ENCODE measurements around the gene PITHD1.
"Not testable (repeated sequence)": the region's sequence is repeated elsewhere in the genome, so short reads cannot be mapped to it uniquely, and the experiment has no call there.

PITHD1 gene

DNA sequence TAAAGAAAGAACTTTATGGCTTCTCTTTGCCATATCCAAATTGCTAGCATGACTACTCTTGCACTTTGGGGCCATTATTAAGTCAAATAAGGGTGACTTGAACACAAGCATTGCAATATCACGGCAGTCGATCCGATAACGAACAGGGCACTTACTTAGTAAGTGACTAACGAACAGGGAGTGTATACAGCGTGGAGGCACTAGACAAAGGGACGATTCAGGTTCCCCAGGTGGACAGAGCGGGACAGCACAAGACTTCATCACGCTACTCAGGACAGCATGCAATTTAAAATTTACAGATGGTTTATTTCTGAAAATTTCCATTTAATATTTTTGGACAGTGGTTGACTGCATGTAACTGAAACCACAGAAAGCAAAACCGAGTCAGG is 5.4 kb upstream of the PITHD1 start:
- no peak for DNase-seq (ENCODE audit: low read depth in 2 of 2, low spot score in 1 of 2)

DNA sequence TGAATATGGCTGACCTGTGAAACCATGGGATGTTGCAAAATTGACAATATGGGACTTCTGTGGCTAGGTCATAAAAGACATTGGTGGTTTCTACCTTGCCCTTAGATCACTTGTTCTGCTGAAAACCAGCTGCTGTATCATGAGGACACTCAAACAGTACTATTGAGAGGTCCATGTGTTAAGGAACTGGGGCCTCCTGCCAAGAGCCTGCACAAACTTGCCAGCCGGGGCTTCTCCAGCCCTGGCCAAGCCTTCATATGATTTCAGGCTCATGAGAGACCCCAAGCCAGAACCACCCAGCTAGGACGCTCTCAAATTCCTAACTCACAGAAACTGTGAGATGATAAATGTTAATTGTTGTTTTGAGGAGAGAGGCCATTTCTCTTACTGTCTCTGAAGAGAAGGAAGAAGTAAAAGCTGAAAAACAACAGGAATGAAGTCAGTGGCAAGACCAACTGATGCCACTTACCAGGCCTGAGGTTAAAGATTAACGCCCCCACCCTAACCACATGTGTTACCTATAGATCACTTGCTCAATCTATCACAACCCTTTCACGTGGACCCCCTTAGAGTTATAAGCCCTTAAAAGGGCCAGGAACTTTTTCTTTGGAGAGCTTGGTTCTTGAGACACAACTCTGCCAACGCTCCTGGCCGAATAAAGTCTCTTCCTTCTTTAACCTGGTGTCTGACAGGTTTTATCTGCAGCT is 3.9 kb upstream of the PITHD1 start:
- no peak for DNase-seq (ENCODE audit: low read depth in 2 of 2, low spot score in 1 of 2)

DNA sequence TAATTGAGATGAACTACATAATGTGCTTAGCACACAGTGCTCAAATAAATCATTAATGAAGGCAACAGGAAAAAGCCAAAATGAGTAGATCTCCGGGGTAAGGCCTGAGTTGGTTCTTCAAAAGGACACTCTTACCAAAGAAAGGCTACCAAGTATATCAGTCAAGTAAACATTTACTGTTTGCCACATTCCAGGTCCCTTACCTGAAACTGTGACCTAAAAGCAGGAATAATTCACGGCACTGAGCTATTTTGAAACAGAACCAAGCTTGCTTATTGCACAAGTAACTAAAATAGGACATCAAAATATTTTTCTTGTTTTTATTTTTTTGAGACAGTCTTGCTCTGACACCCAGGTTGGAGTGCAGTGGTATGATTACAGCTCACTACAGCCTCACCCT is 2.0 kb upstream of the PITHD1 start:
- no peak for DNase-seq (ENCODE audit: low read depth in 2 of 2, low spot score in 1 of 2)

DNA sequence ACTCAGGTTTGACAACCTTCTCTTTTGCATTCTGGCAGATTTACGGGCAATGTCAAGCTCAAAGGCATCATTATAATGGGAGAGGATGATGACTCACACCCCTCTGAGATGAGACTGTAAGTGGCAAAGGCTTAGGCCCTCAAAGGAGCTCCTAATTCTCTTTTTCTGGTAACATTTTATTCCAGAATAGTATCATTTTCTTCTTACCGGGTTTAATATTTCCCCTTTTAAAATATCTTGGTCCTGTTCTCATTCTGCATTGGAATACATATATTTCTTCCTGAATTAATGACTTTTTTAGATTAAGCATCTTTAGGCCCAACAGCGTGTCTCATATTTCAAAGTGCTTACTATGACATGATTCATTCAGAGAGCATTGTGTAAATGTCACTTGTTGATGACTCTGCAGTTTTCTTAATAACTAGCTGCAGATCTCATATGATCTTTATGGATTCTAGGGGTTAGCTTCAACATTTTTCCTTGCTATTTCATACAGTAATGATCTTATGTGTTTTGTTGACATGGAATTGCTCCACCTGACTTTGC is 1.7 kb downstream of the PITHD1 start:
- DNase-seq (ENCODE audit: low read depth in 2 of 2, low spot score in 1 of 2), result no peak

DNA sequence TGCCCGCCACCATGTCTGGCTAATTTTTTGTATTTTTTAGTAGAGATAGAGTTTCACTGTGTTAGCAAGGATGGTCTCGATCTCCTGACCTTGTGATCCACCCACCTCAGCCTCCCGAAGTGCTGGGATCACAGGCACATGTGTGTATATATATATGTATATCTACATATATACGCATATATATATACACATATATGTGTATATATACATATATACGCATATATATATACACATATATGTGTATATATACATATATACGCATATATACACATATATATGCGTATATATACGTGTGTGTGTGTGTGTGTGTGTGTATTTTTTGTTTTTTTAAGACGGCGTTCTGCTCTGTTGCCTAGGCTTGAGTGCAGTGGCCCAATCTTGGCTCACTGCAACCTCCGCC is 4.9 kb downstream of the PITHD1 start:
- DNase-seq (ENCODE audit: low read depth in 2 of 2, low spot score in 1 of 2), result not testable (repeated sequence)

DNA sequence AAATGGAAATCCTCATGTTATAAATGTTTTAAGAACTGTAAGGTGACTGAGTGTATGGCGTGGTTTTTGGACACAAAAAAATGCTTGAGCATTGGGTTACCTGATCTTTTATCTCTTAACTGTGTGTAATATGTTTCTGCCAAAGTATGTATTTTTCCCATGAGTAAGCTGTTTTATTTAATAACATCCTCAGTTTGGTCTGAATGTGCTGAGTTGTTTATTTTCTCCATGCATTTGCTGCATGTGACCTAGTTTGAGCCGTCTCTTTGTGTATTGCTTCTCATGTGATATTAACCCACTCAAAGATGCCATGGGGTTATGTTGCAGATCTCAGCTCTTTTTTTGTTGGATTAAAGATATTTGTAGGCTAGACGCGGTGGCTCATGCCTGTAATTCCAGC is 6.6 kb downstream of the PITHD1 start:
- DNase-seq (ENCODE audit: low read depth in 2 of 2, low spot score in 1 of 2), result no peak

DNA sequence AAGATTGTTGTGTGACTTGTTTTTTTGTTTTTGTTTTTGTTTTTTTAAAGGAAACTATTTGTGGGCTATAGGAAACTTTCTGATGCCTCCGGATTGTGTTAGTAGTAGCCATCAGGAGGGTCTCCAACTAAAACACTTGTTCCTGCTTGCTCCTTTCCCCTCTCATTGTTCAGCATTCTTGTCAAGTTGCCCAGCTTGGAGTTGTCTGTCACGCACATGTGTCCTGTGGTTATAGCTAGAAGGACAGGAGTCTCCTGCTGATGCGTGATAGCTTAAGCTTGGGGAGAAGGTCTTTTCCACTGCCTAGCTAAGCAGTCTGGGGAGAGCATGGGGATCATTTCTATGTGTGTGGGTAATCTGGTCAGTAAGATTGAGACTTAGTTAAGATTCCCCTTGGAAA is 9.5 kb downstream of the PITHD1 start:
- no peak for DNase-seq (ENCODE audit: low read depth in 2 of 2, low spot score in 1 of 2)

DNA sequence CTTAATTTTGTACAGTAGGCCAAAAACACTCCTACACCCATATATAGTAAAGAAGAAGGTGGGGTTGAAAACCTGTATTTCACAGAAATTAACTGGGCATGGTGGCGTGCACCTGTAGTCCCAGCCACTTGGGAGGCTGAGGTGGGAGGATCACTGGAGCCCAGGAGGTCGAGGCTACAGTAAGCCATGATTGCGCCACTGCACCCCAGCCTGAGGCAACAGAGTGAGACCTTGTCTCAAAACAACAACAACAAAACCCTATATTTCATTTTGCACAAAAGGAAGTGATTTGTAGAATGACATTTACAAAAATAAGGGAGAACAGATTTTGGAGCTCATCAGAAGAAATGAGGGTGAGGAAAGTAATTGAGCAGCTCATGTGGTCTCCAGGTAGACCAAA is 10.5 kb downstream of the PITHD1 start:
- DNase-seq (ENCODE audit: low read depth in 2 of 2, low spot score in 1 of 2), result no peak

DNA sequence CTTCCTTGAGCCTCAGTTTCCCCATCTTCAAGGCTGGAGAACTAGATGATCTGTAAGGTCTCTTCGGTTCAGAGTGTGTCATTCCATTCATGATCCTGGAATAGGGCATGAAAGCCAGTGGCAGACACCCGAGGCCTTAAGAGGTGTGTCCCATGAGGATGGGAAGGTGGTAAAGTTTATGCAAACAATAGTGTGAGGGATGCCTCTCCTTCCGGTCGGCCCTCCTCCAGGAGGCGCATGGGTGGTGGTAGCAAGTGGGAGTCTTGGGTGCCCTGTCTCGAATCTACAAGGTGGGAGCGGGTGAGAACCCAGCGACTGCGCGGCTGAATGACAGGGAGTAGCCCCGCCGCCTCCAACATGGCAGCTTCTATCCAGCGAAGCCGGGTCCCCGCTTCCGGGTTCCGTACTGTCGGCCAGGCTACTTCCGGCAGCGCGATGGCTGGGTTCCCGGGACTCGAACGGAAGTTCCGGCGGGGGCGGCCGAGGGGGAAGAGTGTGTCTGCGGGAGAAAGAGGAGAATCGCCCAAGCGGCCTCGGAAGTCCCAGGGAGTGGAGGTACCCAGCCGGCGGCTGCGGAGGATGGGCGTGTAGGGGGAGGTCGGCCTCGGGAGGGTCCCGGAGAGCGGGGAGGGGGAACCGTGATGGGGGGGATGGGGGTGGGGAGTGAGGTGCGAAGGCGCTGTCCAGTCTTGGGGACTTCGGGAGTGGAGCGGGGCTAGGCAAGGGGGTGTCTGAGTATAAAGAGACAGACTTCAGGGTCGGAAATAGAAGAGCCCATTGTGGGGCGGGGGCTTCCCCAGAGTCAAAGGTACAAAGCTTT is 12.7 kb downstream of the PITHD1 start, which contains the start of gene LYPLA2:
Gene LYPLA2, plus strand, starts transcription at position 450 of the 820 bp plus-strand sequence. CDS start 1,538 bp downstream, outside the sequence.
- peak; percentile 72 for DNase-seq (ENCODE audit: low read depth in 2 of 2, low spot score in 1 of 2)

DNA sequence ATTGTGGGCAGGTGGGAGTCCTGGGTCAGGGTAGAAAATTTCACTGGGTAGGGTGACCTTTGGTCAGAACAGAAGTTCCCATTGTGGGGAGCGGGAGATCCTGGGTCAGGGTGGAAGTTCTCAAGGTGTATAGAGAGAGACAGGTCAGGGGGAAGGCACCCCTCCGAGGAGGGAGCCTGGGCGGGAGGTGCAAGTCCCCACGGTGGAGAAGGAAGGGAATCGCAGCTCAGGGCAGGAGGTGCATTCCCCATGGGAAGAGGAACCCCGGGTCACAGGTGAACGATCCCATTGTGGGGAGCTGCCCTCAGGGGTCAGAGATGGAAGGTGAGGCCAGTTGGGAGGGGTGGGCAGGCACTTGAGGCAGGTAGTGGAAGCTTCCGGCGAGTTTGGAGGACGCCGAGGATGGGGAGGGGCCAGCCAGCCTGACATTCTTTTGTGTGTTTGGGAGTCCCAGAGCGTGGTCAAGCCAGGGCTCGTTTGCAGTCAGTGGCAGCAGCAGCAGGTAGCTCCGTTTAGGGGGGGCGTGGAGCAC is 13.4 kb downstream of the PITHD1 start:
- no peak for DNase-seq (ENCODE audit: low read depth in 2 of 2, low spot score in 1 of 2)

DNA sequence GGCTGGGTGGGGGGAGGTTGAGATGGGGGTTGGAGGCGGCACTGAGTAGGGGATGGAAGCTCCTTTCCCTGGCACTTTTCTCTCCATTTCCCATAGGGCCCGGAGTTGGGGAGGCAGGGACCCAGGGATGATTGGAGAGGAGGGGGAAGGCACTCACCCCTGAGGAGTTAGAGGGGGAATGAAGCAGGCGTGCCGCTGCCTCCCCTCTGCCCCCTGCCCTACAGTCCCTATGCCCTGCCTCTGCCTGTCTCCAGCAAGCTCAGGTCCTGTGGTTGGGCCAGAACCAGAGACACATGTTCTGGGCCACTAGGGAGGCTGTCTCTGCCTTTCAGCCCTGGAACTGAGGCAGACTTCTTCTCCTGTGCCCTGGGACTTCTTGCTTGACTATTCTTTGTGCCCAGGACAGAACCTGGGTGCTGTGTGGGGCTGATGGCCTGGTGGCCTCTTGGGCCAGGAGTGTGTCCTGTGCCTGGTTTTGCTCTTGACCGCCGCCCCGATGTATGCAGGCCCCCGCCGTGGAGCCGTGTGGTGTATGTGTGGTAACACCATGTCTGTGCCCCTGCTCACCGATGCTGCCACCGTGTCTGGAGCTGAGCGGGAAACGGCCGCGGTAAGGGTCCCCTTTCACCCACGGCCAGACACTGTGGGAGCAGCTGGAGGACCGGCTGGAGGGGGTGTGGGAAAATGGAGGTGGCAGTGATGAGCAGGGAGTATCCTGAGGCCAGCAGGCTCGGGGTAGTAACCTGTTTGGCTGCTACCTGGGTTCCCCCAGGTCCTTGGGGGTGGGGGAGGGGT is 14.1 kb downstream of the PITHD1 start:
- no peak for DNase-seq (ENCODE audit: low read depth in 2 of 2, low spot score in 1 of 2)

DNA sequence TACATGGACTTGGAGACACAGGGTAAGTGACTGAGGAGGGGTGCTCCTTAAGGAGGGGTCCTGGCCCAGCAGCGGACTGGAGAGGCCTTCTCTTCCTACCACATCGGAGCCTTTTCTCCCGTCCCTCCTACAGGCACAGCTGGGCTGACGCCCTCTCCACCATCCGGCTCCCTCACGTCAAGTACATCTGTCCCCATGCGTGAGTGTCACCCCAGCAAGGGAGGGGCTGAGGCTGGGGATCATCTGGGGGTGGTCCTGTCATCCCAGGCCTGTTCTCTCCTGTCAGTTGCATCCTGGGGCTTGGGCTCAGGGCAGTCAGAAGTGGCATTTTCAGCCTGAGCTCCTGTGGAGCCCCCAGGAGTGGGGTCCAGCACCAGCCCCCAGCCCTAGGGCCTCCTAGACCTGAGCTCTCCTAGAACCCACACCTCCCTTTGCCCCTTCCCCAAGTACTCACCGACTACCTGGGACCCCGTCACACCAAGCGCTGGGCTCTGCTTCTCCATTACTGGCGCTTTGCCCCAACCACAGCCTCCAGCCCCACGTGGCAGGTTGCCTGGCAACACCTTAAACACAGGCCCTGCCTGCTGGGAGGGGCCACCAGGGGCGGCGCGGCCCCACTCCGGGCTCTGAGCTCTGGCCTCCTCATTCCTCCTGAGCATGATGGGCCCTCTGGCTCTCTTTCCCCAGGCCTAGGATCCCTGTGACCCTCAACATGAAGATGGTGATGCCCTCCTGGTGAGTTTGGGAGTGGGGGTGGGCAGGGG is 15.0 kb downstream of the PITHD1 start:
- no peak for DNase-seq (ENCODE audit: low read depth in 2 of 2, low spot score in 1 of 2)

DNA sequence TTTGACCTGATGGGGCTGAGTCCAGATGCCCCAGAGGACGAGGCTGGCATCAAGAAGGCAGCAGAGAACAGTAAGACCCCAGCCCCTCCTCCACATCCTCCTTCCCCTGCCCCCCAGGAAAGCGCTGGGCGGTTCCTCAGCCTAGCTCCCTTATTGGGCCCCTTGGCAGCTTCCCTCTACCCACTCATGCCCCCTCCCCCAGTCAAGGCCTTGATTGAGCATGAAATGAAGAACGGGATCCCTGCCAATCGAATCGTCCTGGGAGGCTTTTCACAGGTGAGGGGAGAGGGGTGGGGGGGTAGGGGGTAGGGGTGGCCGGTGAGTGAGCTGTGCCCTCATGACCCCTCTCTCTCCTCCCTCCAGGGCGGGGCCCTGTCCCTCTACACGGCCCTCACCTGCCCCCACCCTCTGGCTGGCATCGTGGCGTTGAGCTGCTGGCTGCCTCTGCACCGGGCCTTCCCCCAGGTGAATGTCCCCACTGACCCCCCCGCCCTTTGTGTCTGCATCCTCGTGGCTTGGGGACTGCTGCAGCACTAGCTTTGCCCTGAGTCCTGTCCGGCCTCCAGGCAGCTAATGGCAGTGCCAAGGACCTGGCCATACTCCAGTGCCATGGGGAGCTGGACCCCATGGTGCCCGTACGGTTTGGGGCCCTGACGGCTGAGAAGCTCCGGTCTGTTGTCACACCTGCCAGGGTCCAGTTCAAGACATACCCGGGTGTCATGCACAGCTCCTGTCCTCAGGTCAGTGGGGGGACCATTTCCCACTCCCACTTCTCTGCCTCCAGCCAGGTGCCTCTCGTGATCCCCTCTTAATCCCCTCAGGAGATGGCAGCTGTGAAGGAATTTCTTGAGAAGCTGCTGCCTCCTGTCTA is 15.9 kb downstream of the PITHD1 start:
- no peak for DNase-seq (ENCODE audit: low read depth in 2 of 2, low spot score in 1 of 2)

DNA sequence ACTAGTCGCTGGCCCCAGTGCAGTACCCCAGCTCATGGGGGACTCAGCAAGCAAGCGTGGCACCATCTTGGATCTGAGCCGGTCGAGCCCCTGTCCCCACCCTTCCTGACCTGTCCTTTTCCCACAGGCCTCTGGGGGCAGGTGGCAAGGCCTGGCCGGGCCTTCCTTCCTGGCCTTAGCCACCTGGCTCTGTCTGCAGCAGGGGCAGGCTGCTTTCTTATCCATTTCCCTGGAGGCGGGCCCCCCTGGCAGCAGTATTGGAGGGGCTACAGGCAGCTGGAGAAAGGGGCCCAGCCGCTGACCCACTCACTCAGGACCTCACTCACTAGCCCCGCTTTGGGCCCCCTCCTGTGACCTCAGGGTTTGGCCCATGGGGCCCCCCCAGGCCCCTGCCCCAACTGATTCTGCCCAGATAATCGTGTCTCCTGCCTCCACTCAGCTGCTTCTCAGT is 16.5 kb downstream of the PITHD1 start:
- not testable (repeated sequence) for DNase-seq (ENCODE audit: low read depth in 2 of 2, low spot score in 1 of 2)

DNA sequence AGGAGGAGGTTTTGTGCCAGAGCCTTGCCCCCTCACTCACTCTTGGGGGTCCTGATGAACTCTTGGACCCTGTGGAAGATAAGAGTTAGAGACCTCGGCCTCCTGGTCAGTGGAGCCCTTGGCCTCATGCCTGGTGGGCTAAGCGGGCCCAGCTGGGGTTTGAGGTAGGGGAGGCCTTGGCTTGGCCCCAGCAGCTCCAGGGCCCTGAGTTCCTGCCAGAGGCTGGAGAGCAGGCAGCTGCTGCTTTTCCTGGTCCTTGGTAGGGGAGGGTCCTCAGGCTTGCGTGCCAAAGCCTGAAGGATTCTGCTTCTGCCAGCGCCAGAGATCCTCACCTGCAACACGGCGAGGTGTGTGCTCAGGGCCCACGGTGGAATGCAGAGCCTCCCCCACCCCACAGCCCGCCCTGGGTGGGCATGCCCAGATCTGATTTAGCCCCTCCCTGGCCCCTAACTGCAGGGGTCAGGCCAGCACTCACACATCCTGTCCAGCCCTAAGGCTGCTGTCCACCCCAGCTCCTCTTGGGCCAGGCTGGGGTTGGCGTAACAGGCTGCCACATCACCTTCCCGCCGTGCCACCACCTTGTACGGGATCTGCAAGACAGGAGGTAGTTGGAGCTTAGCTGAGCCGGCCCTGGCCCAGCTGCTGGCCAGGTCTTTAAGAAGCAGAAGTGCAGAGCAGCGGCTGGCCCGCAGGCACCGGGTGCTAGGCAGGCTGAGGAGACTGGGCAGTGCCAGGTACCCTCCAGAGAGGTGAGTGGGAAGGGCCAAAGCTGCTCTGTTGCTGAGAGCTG is 17.7 kb downstream of the PITHD1 start:
- no peak for DNase-seq (ENCODE audit: low read depth in 2 of 2, low spot score in 1 of 2)

DNA sequence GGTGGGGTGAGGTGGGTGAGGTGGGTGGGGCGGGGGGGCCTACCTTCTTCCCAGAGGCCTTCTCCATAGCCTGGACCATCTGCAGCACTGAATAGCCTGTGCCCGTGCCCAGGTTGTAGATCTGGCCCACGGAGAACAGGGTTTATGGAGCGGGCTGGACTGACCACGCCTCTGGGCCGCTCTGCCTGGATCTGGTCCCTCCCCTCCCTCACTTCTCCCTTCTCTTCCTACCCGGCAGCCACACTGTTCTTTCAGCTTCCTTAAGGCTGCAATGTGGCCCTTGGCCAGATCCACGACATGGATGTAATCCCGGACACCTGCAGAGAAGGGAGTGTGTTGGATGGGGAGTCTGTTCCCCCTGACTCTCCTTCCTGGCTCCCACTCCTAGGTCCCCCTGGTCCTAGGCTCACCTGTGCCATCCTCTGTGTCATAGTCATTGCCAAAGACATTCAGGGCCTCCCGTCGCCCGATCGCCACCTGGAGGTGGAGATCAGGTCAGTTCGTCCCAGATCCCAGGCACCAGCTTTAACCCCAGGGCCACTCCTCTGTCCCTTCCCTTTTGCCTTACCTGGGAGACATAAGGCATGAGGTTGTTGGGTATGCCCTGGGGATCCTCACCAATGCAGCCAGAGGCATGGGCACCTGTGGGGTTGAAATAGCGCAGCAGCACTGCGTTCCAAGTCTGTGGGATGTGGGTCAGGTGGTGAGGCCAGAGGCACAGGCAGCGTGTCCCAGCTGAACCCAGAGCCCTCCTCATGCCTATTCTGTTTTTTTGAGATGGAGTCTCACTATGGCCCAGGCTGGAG is 18.5 kb downstream of the PITHD1 start:
- no peak for DNase-seq (ENCODE audit: low read depth in 2 of 2, low spot score in 1 of 2)

DNA sequence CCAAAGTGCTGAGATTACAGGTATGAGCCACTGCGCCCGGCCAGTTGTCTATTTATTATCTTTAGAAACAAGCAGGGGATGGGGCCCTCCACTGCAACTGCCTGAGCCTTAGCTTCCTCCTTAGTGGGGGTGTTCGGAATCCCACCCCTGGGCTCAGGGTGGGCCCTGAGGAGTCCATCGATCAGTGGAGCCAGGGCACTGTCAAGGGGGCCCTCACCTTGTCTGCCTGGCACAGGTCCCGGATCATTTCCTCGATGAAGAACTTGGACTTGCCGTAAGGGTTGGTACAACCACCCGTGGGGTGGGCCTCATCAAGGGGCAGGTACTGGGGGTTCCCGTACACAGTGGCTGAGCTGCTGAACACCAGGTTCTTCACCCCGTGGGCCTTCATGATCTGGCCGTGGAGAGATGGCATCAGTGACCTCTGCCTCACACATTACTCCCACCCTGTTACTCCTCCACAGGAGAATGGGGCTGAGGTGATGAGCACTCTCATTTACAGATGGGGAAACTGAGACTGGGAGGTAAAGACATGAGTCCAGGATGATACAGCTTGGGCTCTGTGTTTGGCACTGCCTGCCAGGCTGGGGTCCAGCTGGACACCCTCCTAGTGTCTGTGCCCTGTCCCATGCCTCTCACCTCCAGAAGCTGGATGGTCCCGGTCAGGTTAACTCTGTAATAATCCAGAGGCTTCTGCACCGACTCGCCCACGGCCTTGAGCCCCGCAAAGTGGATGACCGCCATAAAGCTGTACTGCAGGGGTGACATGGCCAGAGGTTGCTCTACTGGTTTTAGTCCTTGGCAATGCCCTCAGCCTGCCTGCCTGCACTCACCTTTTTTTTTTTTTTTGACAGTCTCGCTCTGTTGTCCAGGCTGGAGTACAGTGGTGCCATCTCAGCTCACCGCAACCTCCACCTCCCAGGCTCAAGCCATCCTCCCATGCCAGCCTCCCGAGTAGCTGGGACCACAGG is 19.5 kb downstream of the PITHD1 start:
- no peak for DNase-seq (ENCODE audit: low read depth in 2 of 2, low spot score in 1 of 2)
